Measurements from ENCODE around the gene UBE2L6.

The UBE2L6 gene

GRCh38 chr11:57605028-57605420 lies 37.6 kb upstream of the UBE2L6 start:
- ATAC-seq (ENCODE audit: low read depth) (no peak), DNase-seq (ENCODE audit: low spot score) (no peak)
- no peak for TF ChIP-seq CTCF (IDR thresholded peaks at IDR 0.05; ENCODE audit: poor library complexity, severe bottlenecking)
- Histone ChIP-seq H3K36me3 (ENCODE audit: low read depth) (no peaks in the 10 kb centered on the region), H3K4me3 (ENCODE audit: severe bottlenecking) (no peak overlapping the region), H3K27ac (ENCODE audit: poor library complexity, severe bottlenecking) (no peak overlapping the region), H3K4me1 (ENCODE audit: insufficient read depth, poor library complexity, severe bottlenecking) (no peaks in the 10 kb centered on the region), H3K27me3 (ENCODE audit: insufficient read depth, poor library complexity, severe bottlenecking) (peaks cover 5% of the 10 kb centered on the region), H3K9me3 (ENCODE audit: severe bottlenecking) (no peaks in the 10 kb centered on the region)

- Histone ChIP-seq H3K27me3 (ENCODE audit: insufficient read depth, poor library complexity, severe bottlenecking) (peaks cover 5% of the 10 kb centered on the region), H3K27ac (ENCODE audit: poor library complexity, severe bottlenecking) (no peak overlapping the region), H3K36me3 (ENCODE audit: low read depth) (no peaks in the 10 kb centered on the region), H3K4me1 (ENCODE audit: insufficient read depth, poor library complexity, severe bottlenecking) (no peaks in the 10 kb centered on the region), H3K4me3 (ENCODE audit: severe bottlenecking) (no peak overlapping the region), H3K9me3 (ENCODE audit: severe bottlenecking) (no peaks in the 10 kb centered on the region)
- no peak for ATAC-seq (ENCODE audit: low read depth)
- TF ChIP-seq CTCF (IDR thresholded peaks at IDR 0.05; ENCODE audit: poor library complexity, severe bottlenecking), result no peak
- no peak for DNase-seq (ENCODE audit: low spot score)
Measured at GRCh38 chr11:57604296-57605027, 37.0 kb upstream of the UBE2L6 start.

- Histone ChIP-seq H3K27me3 (ENCODE audit: insufficient read depth, poor library complexity, severe bottlenecking) (no peaks in the 10 kb centered on the region), H3K27ac (ENCODE audit: poor library complexity, severe bottlenecking) (no peak overlapping the region), H3K36me3 (ENCODE audit: low read depth) (no peaks in the 10 kb centered on the region), H3K9me3 (ENCODE audit: severe bottlenecking) (no peaks in the 10 kb centered on the region), H3K4me3 (ENCODE audit: severe bottlenecking) (no peak overlapping the region), H3K4me1 (ENCODE audit: insufficient read depth, poor library complexity, severe bottlenecking) (no peaks in the 10 kb centered on the region)
- DNase-seq (ENCODE audit: low spot score), result no peak
- TF ChIP-seq CTCF (IDR thresholded peaks at IDR 0.05; ENCODE audit: poor library complexity, severe bottlenecking), result no peak
- ATAC-seq (ENCODE audit: low read depth), result no peak
Measured at GRCh38 chr11:57601297-57601696, 33.8 kb upstream of the UBE2L6 start.

- Histone ChIP-seq H3K4me3 (ENCODE audit: severe bottlenecking) (no peak overlapping the region), H3K27ac (ENCODE audit: poor library complexity, severe bottlenecking) (no peak overlapping the region), H3K4me1 (ENCODE audit: insufficient read depth, poor library complexity, severe bottlenecking) (no peaks in the 10 kb centered on the region), H3K9me3 (ENCODE audit: severe bottlenecking) (no peaks in the 10 kb centered on the region), H3K27me3 (ENCODE audit: insufficient read depth, poor library complexity, severe bottlenecking) (no peaks in the 10 kb centered on the region), H3K36me3 (ENCODE audit: low read depth) (no peaks in the 10 kb centered on the region)
- no peak for TF ChIP-seq CTCF (IDR thresholded peaks at IDR 0.05; ENCODE audit: poor library complexity, severe bottlenecking)
- DNase-seq (ENCODE audit: low spot score) (no peak), ATAC-seq (ENCODE audit: low read depth) (peak; percentile 27; the same call in 1 of the 3 replicates)
Measured at GRCh38 chr11:57599381-57599780, 31.9 kb upstream of the UBE2L6 start.

GRCh38 chr11:57598831-57599155 lies 31.3 kb upstream of the UBE2L6 start:
- no peak overlapping the region for H3K27ac ChIP-seq (ENCODE audit: poor library complexity, severe bottlenecking)
- no peak for DNase-seq (ENCODE audit: low spot score)
- TF ChIP-seq CTCF (IDR thresholded peaks at IDR 0.05; ENCODE audit: poor library complexity, severe bottlenecking), result no peak
- H3K4me3 ChIP-seq (ENCODE audit: severe bottlenecking), result no peak overlapping the region
- no peaks in the 10 kb centered on the region for H3K4me1 ChIP-seq (ENCODE audit: insufficient read depth, poor library complexity, severe bottlenecking)
- no peak for ATAC-seq (ENCODE audit: low read depth)
- no peaks in the 10 kb centered on the region for H3K36me3 ChIP-seq (ENCODE audit: low read depth)
- no peaks in the 10 kb centered on the region for H3K27me3 ChIP-seq (ENCODE audit: insufficient read depth, poor library complexity, severe bottlenecking)
- no peaks in the 10 kb centered on the region for H3K9me3 ChIP-seq (ENCODE audit: severe bottlenecking)

Data from RWPE2 (cell line).